CD1c-positive myeloid dendritic cell (primary cell): ENCODE measurements around the gene HOXB9.

Source experiments
- DNase-seq: peaks from one replicate; pipeline ENCODE4 v3.0.0-alpha.2; 2016; ENCODE audit errors: extremely low spot score

Gene HOXB9

GRCh38 chr17:48596000-48596734 lies 30.0 kb downstream of the HOXB9 start:
- DNase-seq, result peak; percentile 16

GRCh38 chr17:48595278-48595999 lies 30.7 kb downstream of the HOXB9 start:
- DNase-seq, result no peak

GRCh38 chr17:48594538-48595277 lies 31.4 kb downstream of the HOXB9 start:
- no peak for DNase-seq

- peak; percentile 81 for DNase-seq
Measured at GRCh38 chr17:48593840-48594537, 32.2 kb downstream of the HOXB9 start.

- DNase-seq, result peak; percentile 4
Measured at GRCh38 chr17:48593126-48593829, 32.9 kb downstream of the HOXB9 start, which contains the start of gene HOXB5. HOXB5 (minus strand) TSS chr17:48593779; CDS start chr17:48593682, 97 bp downstream.

- DNase-seq, result no peak
Measured at GRCh38 chr17:48592577-48592976, 33.6 kb downstream of the HOXB9 start.

- DNase-seq, result no peak
Measured at GRCh38 chr17:48592057-48592514, 34.1 kb downstream of the HOXB9 start.

- no peak for DNase-seq
Measured at GRCh38 chr17:48591255-48592056, 34.7 kb downstream of the HOXB9 start.

- DNase-seq, result no peak
Measured at GRCh38 chr17:48590607-48591161, 35.5 kb downstream of the HOXB9 start.

- no peak for DNase-seq
Measured at GRCh38 chr17:48589831-48590606, 36.1 kb downstream of the HOXB9 start, which contains the start of gene HOXB3. HOXB3 (minus strand) TSS chr17:48590241; CDS start chr17:48552474, 37,767 bp downstream.

- DNase-seq, result no peak
Measured at GRCh38 chr17:48589060-48589830, 36.9 kb downstream of the HOXB9 start.

GRCh38 chr17:48588528-48588927 lies 37.6 kb downstream of the HOXB9 start:
- no peak for DNase-seq

- DNase-seq, result no peak
Measured at GRCh38 chr17:48588074-48588415, 38.1 kb downstream of the HOXB9 start.

GRCh38 chr17:48587276-48588073 lies 38.7 kb downstream of the HOXB9 start:
- no peak for DNase-seq

- DNase-seq, result no peak
Measured at GRCh38 chr17:48586355-48587258, 39.6 kb downstream of the HOXB9 start.

GRCh38 chr17:48584223-48584741 lies 41.9 kb downstream of the HOXB9 start:
- no peak for DNase-seq
